GM12878 (cell line): ENCODE results near the gene LTB. TPM values are rescaled to one million over a fixed set of nuclear protein-coding genes. Genes with fewer than 3 reads are reported as not detected.

ENCODE experiments used
- BHLHE40 ChIP-seq, 2 experiments: fragments of 450-650 bp in 1 of 2; IDR thresholded peaks; 2 replicates each; pipeline ENCODE4 v1.6.1; 2011 to 2017; ENCODE audit warnings: low read depth in 2 of 2, borderline replicate concordance in 1 of 2, improper control_type of control experiment in 1 of 2, low read length in 1 of 2, mild to moderate bottlenecking in 1 of 2
- CEBPB ChIP-seq, 2 experiments: fragments of 150-350 bp in 1 of 2; IDR thresholded peaks; 2 replicates each; pipeline ENCODE4 v1.6.1; 2012 to 2014; ENCODE audit warnings: low read depth in 2 of 2, low read length in 2 of 2, borderline replicate concordance in 1 of 2, inconsistent platforms in 1 of 2
- CEBPZ ChIP-seq: fragments of 150-350 bp; IDR thresholded peaks from 2 replicates; pipeline ENCODE4 v1.6.1; 2016; ENCODE audit warnings: low read depth, low read length
- EED ChIP-seq: sonication (generic); IDR thresholded peaks from 2 replicates; pipeline ENCODE4 v1.6.1; 2016; ENCODE audit warnings: antibody characterized with exemption, low read depth
- FOXK2 ChIP-seq: fragments of 450-650 bp; IDR thresholded peaks from 2 replicates; pipeline ENCODE4 v1.6.1; 2017; ENCODE audit warnings: mild to moderate bottlenecking, moderate library complexity
- HDAC2 ChIP-seq: fragments of 200-600 bp; sonication (generic); IDR thresholded peaks from 2 replicates; pipeline ENCODE4 v1.6.1; 2017
- JUNB ChIP-seq: IDR thresholded peaks from 2 replicates; pipeline ENCODE4 v1.6.1; 2016; ENCODE audit warnings: antibody characterized with exemption, mild to moderate bottlenecking
- KLF5 ChIP-seq: fragments of 450-650 bp; IDR thresholded peaks from 2 replicates; pipeline ENCODE4 v1.6.1; 2014; ENCODE audit warnings: mild to moderate bottlenecking; ENCODE audit not compliant: partially characterized antibody
- NR2C1 ChIP-seq: fragments of 450-650 bp; IDR thresholded peaks from 2 replicates; pipeline ENCODE4 v1.6.1; 2017; ENCODE audit warnings: antibody characterized with exemption, mild to moderate bottlenecking, moderate library complexity
- NR2C2 ChIP-seq: IDR thresholded peaks from 2 replicates; pipeline ENCODE4 v1.6.1; 2011; ENCODE audit warnings: borderline replicate concordance, low read depth; ENCODE audit not compliant: control insufficient read depth, insufficient read length
- NR2F1 ChIP-seq: fragments of 450-650 bp; conservative IDR thresholded peaks from 2 replicates; pipeline ENCODE4 v1.6.1; 2017; ENCODE audit warnings: mild to moderate bottlenecking
- RUNX3 ChIP-seq: IDR thresholded peaks from 2 replicates; pipeline ENCODE4 v1.6.1; 2012; ENCODE audit warnings: low read length, inconsistent platforms
- SIX5 ChIP-seq: IDR thresholded peaks from 2 replicates; pipeline ENCODE4 v1.6.1; 2011; ENCODE audit warnings: mild to moderate bottlenecking, low read depth, low read length, moderate library complexity; ENCODE audit not compliant: severe bottlenecking
- TARDBP ChIP-seq: IDR thresholded peaks from 2 replicates; pipeline ENCODE4 v1.6.1; 2016; ENCODE audit warnings: borderline replicate concordance
- TCF12 ChIP-seq: IDR thresholded peaks from 2 replicates; pipeline ENCODE4 v1.6.1; 2011; ENCODE audit warnings: low read depth, mild to moderate bottlenecking, low read length
- YBX1 ChIP-seq: fragments of 450-650 bp; IDR thresholded peaks from 2 replicates; pipeline ENCODE4 v1.6.1; 2016; ENCODE audit warnings: antibody characterized with exemption
- ZNF24 ChIP-seq: fragments of 450-650 bp; IDR thresholded peaks from 2 replicates; pipeline ENCODE4 v1.6.1; 2017; ENCODE audit warnings: antibody characterized with exemption, mild to moderate bottlenecking
- polyA plus RNA-seq, 11 experiments: library from polyadenylated mRNA; depleted of rRNA in 4 of 11; unstranded in 6 of 11; stranded (reverse) in 5 of 11; fragments of >200 nt; fragmentation: Nextera tagmentation in 4 of 11; fragmentation: Illumina TruSeq in 1 of 11; extraction: Ambion mirVana in 4 of 11; extraction: Trizol in 1 of 11; gene quantifications; 1 replicate in 1 of 11; 2 replicates in 10 of 11; pipeline versions ENCODE4 v1.2.1 to v1.2.3, GENCODE V29; 2011 to 2016; ENCODE audit warnings: inconsistent platforms in 2 of 11, missing spikeins in 2 of 11, low read depth in 1 of 11
- total RNA-seq, 4 experiments: library from RNA; depleted of rRNA in 3 of 4; stranded (reverse); fragments of >200 nt in 3 of 4; fragmentation: Illumina TruSeq in 1 of 4; extraction: Trizol in 1 of 4; gene quantifications; 2 replicates each; pipeline versions ENCODE4 v1.2.1 to v1.2.3, GENCODE V29; 2013 to 2021
- TF ChIP-seq, protein P1 (sequence below): fragments of 450-650 bp; IDR thresholded peaks from 2 replicates; pipeline ENCODE4 v1.6.1; 2017; ENCODE audit warnings: mild to moderate bottlenecking, moderate library complexity
- TF ChIP-seq, protein P2 (sequence below): fragments of 450-650 bp; IDR thresholded peaks from 2 replicates; pipeline ENCODE4 v1.6.1; 2018; ENCODE audit warnings: borderline replicate concordance, mild to moderate bottlenecking; ENCODE audit not compliant: partially characterized antibody
- TF ChIP-seq, protein P3 (sequence below): IDR thresholded peaks from 2 replicates; pipeline ENCODE4 v1.6.1; 2012; ENCODE audit warnings: low read depth, low read length, improper control_type of control experiment

Gene LTB
- total and polyA plus RNA-seq, 10 of the 15 experiments (the other 5 are each of a cell fraction or from before 2014, with no cell fraction given), result 0.71 to 74.3 (median 20.0) TPM

- TF ChIP-seq, protein P1, sequence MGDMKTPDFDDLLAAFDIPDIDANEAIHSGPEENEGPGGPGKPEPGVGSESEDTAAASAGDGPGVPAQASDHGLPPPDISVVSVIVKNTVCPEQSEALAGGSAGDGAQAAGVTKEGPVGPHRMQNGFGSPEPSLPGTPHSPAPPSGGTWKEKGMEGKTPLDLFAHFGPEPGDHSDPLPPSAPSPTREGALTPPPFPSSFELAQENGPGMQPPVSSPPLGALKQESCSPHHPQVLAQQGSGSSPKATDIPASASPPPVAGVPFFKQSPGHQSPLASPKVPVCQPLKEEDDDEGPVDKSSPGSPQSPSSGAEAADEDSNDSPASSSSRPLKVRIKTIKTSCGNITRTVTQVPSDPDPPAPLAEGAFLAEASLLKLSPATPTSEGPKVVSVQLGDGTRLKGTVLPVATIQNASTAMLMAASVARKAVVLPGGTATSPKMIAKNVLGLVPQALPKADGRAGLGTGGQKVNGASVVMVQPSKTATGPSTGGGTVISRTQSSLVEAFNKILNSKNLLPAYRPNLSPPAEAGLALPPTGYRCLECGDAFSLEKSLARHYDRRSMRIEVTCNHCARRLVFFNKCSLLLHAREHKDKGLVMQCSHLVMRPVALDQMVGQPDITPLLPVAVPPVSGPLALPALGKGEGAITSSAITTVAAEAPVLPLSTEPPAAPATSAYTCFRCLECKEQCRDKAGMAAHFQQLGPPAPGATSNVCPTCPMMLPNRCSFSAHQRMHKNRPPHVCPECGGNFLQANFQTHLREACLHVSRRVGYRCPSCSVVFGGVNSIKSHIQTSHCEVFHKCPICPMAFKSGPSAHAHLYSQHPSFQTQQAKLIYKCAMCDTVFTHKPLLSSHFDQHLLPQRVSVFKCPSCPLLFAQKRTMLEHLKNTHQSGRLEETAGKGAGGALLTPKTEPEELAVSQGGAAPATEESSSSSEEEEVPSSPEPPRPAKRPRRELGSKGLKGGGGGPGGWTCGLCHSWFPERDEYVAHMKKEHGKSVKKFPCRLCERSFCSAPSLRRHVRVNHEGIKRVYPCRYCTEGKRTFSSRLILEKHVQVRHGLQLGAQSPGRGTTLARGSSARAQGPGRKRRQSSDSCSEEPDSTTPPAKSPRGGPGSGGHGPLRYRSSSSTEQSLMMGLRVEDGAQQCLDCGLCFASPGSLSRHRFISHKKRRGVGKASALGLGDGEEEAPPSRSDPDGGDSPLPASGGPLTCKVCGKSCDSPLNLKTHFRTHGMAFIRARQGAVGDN, result peak; percentile 67
- TF ChIP-seq, protein P2, sequence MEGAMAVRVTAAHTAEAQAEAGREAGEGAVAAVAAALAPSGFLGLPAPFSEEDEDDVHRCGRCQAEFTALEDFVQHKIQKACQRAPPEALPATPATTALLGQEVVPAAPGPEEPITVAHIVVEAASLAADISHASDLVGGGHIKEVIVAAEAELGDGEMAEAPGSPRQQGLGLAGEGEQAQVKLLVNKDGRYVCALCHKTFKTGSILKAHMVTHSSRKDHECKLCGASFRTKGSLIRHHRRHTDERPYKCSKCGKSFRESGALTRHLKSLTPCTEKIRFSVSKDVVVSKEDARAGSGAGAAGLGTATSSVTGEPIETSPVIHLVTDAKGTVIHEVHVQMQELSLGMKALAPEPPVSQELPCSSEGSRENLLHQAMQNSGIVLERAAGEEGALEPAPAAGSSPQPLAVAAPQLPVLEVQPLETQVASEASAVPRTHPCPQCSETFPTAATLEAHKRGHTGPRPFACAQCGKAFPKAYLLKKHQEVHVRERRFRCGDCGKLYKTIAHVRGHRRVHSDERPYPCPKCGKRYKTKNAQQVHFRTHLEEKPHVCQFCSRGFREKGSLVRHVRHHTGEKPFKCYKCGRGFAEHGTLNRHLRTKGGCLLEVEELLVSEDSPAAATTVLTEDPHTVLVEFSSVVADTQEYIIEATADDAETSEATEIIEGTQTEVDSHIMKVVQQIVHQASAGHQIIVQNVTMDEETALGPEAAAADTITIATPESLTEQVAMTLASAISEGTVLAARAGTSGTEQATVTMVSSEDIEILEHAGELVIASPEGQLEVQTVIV, result no peak
- peak; percentile 55 for TF ChIP-seq NR2F1
- no peak for TF ChIP-seq YBX1
- TF ChIP-seq KLF5, result no peak
- TF ChIP-seq CEBPZ, result no peak
- 0 out of 2 replicates have a peak, but pooled peaks have one; percentile 12 for TF ChIP-seq ZNF24
- TF ChIP-seq, protein P3, sequence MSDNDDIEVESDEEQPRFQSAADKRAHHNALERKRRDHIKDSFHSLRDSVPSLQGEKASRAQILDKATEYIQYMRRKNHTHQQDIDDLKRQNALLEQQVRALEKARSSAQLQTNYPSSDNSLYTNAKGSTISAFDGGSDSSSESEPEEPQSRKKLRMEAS, result no peak; the same call in 1 of the 2 replicates
- no peak for TF ChIP-seq NR2C2
- TF ChIP-seq CEBPB (IDR thresholded peaks at IDR 0.05; ENCODE audit: borderline replicate concordance in 1 of 2, low read depth in 2 of 2, low read length in 2 of 2), result no peak
- no peak for TF ChIP-seq HDAC2
- TF ChIP-seq SIX5, result no peak
- TF ChIP-seq NR2C1, result peak; percentile 49
- peak; percentile 46; the same call in 1 of the 2 replicates for TF ChIP-seq TCF12
- TF ChIP-seq FOXK2, result no peak
- no peak for TF ChIP-seq JUNB
- peak in 1 of 2 experiments; percentile 8; a peak in 1 of 4 replicates for TF ChIP-seq BHLHE40 (IDR thresholded peaks at IDR 0.05; ENCODE audit: borderline replicate concordance in 1 of 2, low read depth in 2 of 2, low read length in 1 of 2)
- TF ChIP-seq RUNX3, result peak; percentile 26; the same call in 1 of the 2 replicates
- no peak for TF ChIP-seq EED
- no peak for TF ChIP-seq TARDBP
These were observed 38.5 kb upstream of the LTB start, which contains the start of gene PRRC2A (continued) for GRCh38 chr6:31620586-31621319.
